Measurements from ENCODE around the gene ZDHHC8. TPM values are rescaled to one million over a fixed set of nuclear protein-coding genes. Genes with fewer than 3 reads are reported as not detected.

ZDHHC8 gene
- total RNA-seq, 1 experiment from 2014 or later, result 89.3 TPM

DNA sequence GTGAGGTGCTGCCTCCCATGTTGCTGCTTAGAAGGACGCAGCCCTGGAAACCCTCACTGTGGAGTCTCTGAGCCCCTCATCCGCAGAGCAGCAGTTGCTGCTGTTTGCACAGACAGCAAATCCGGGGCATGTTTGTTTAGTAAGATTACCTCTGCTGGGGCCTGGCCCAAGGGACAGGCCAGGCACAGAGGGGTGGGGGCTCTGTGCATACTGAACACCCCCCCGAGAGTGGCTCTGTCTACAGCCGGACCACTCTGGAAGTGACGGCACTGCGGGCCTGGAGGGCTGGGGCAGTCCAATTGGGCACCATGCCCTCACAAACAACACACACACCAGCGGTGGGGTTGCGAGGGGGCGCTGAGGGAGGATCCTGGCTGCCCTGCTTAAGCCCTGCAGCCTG lies 42.2 kb downstream of the ZDHHC8 start:
- POLR2A ChIA-PET, result no interaction called here
- Histone ChIP-seq H2AFZ (ENCODE audit: low read depth, low read length, poor library complexity, severe bottlenecking) (no peak overlapping the region), H3K36me3 (ENCODE audit: control insufficient read depth in 1 of 2, insufficient read depth in 2 of 2, low read length in 2 of 2) (no peaks in the 10 kb centered on the region), H3K27me3 (ENCODE audit: insufficient read depth, low read length) (no peaks in the 10 kb centered on the region), H3K9ac (ENCODE audit: low read length) (no peak overlapping the region), H3K4me2 (ENCODE audit: low read length) (no peak overlapping the region), H3K4me1 (ENCODE audit: control insufficient read depth in 1 of 2, insufficient read depth in 2 of 2, low read length in 2 of 2) (no peaks in the 10 kb centered on the region; a peak in 1 of 4 replicates), H3K4me3 (replicated peaks in 1 of 2; ENCODE audit: low read depth in 1 of 2, low read length in 2 of 2) (no peak overlapping the region), H4K20me1 (ENCODE audit: insufficient read depth) (no peaks in the 10 kb centered on the region), H3K9me2 (ENCODE audit: insufficient read depth) (no peaks in the 10 kb centered on the region), H3K79me2 (ENCODE audit: insufficient read depth, low read length) (no peaks in the 10 kb centered on the region), H3K27ac (ENCODE audit: low read depth, low read length) (no peak overlapping the region), H3K9me3 (ENCODE audit: control insufficient read depth in 1 of 2, insufficient read depth in 1 of 2, low read depth in 1 of 2, low read length in 2 of 2) (no peaks in the 10 kb centered on the region)
- ATAC-seq (no peak), DNase-seq (ENCODE audit: low read depth, low spot score) (no peak)
- no peak for TF ChIP-seq YY1 (IDR thresholded peaks at IDR 0.05; ENCODE audit: extremely low read depth, insufficient replicate concordance, low read depth, low read length)
- no peak for TF ChIP-seq CEBPB (IDR thresholded peaks at IDR 0.05; ENCODE audit: low read depth)
- no peak for TF ChIP-seq EGR1 (IDR thresholded peaks at IDR 0.05; ENCODE audit: low read depth)
- TF ChIP-seq, protein P1, sequence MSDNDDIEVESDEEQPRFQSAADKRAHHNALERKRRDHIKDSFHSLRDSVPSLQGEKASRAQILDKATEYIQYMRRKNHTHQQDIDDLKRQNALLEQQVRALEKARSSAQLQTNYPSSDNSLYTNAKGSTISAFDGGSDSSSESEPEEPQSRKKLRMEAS (IDR thresholded peaks at IDR 0.05), result no peak
- CTCF ChIA-PET, result no interaction called here
- intact Hi-C loops (cut with micrococcal nuclease), result no loop called here
- BruUV-seq (replicated peaks), result no TSS peak
- RAD21 ChIA-PET (ENCODE audit: low non-redundant PET in 1 of 2, low total read pairs in 2 of 2, uncharacterized antibody in 2 of 2, unreplicated experiment in 2 of 2), result no interaction called here

DNA sequence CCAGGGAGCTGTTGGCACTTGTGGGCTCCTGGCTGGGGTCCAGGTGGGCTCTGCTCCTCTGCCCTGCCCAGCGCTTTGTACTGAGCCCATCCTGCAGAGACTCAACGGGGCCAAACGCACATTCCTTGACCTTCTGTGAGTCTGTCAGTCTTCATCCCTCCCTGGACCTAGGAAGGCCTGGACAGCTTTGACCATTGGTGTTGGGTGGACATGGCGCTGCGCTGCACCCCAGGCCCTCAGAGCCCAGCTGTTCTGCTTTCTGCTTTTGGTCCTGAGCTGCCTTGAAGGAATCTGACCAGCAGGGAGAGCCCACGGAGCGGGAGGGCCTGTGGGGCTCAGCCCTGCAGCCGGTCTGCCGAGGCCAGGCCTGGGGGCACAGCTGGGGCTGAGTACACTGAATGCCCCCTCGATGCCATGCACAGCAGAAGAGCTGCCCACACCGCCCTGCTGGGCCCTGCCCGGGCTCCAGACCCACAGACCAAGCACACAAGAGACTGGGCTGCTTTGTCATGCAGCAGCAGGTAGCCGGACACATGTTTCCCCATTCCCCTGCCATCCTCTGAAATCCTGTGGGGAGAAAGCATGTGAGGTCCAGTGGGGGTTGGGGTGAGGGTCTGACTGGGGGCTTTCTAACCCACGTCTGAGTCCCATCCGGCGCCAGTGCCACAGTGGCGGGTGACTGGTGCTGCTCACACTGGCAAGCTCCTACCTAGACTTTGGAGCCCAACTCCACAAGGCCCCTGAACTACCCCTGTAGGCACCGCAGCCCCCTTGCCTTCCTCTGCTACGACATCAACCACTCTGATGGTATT lies 43.4 kb downstream of the ZDHHC8 start:
- no TSS peak for BruUV-seq (replicated peaks)
- ChIA-PET RAD21 (ENCODE audit: low non-redundant PET in 1 of 2, low total read pairs in 2 of 2, uncharacterized antibody in 2 of 2, unreplicated experiment in 2 of 2) (interaction anchor here in 1 of 2 experiments (0.8 kb wide), 1 partner anchor 62 kb away, joined by 4 read pairs; no protein-coding TSS in a partner anchor), POLR2A (no interaction called here), CTCF (interaction anchor here (2.7 kb wide), 1 partner anchor 63 kb away, joined by 11 read pairs; no protein-coding TSS in a partner anchor)
- TF ChIP-seq, protein P2, sequence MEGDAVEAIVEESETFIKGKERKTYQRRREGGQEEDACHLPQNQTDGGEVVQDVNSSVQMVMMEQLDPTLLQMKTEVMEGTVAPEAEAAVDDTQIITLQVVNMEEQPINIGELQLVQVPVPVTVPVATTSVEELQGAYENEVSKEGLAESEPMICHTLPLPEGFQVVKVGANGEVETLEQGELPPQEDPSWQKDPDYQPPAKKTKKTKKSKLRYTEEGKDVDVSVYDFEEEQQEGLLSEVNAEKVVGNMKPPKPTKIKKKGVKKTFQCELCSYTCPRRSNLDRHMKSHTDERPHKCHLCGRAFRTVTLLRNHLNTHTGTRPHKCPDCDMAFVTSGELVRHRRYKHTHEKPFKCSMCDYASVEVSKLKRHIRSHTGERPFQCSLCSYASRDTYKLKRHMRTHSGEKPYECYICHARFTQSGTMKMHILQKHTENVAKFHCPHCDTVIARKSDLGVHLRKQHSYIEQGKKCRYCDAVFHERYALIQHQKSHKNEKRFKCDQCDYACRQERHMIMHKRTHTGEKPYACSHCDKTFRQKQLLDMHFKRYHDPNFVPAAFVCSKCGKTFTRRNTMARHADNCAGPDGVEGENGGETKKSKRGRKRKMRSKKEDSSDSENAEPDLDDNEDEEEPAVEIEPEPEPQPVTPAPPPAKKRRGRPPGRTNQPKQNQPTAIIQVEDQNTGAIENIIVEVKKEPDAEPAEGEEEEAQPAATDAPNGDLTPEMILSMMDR (IDR thresholded peaks at IDR 0.05 in 2 of 3, conservative IDR thresholded peaks at IDR 0.05 in 1 of 3; ENCODE audit: borderline replicate concordance in 1 of 3, insufficient read depth in 1 of 3, low read depth in 2 of 3, low read length in 2 of 3), result peak; percentile 34 to 38 (median 37); a peak in 4 of 6 replicates
- TF ChIP-seq RAD21 (IDR thresholded peaks at IDR 0.05; ENCODE audit: low read depth) (peak; percentile 59), EZH2phosphoT487 (IDR thresholded peaks at IDR 0.05; ENCODE audit: borderline replicate concordance) (no peak)
- intact Hi-C loops (cut with micrococcal nuclease), result no loop called here
- no peak overlapping the region for H3K9ac ChIP-seq (ENCODE audit: low read length)
- no peaks in the 10 kb centered on the region for H3K9me2 ChIP-seq (ENCODE audit: insufficient read depth)
- no peaks in the 10 kb centered on the region for H3K79me2 ChIP-seq (ENCODE audit: insufficient read depth, low read length)
- ATAC-seq, result peak; percentile 76
- no peaks in the 10 kb centered on the region for H3K27me3 ChIP-seq (ENCODE audit: insufficient read depth, low read length)
- no peaks in the 10 kb centered on the region for H4K20me1 ChIP-seq (ENCODE audit: insufficient read depth)
- no peaks in the 10 kb centered on the region; a peak in 1 of 4 replicates for H3K4me1 ChIP-seq (ENCODE audit: control insufficient read depth in 1 of 2, insufficient read depth in 2 of 2, low read length in 2 of 2)
- no peaks in the 10 kb centered on the region for H3K36me3 ChIP-seq (ENCODE audit: control insufficient read depth in 1 of 2, insufficient read depth in 2 of 2, low read length in 2 of 2)
- H3K27ac ChIP-seq (ENCODE audit: low read depth, low read length), result no peak overlapping the region
- H3K4me2 ChIP-seq (ENCODE audit: low read length), result no peak overlapping the region
- H3K9me3 ChIP-seq (ENCODE audit: control insufficient read depth in 1 of 2, insufficient read depth in 1 of 2, low read depth in 1 of 2, low read length in 2 of 2), result no peaks in the 10 kb centered on the region
- H2AFZ ChIP-seq (ENCODE audit: low read depth, low read length, poor library complexity, severe bottlenecking), result no peak overlapping the region
- no peak overlapping the region for H3K4me3 ChIP-seq (replicated peaks in 1 of 2; ENCODE audit: low read depth in 1 of 2, low read length in 2 of 2)
- DNase-seq (ENCODE audit: low read depth, low spot score), result no peak

All from HCT116 (cell line).